DMS153 treated with DMSO at 0.1 percent for 48 hours (cell line): ENCODE measurements around the gene ATP8A2.

Source experiments
- DNase-seq: peaks from one replicate; lab custom pipeline; 2025; ENCODE audit not compliant: unreplicated experiment; lab: John Stamatoyannopoulos, UW

The ATP8A2 gene

DNA sequence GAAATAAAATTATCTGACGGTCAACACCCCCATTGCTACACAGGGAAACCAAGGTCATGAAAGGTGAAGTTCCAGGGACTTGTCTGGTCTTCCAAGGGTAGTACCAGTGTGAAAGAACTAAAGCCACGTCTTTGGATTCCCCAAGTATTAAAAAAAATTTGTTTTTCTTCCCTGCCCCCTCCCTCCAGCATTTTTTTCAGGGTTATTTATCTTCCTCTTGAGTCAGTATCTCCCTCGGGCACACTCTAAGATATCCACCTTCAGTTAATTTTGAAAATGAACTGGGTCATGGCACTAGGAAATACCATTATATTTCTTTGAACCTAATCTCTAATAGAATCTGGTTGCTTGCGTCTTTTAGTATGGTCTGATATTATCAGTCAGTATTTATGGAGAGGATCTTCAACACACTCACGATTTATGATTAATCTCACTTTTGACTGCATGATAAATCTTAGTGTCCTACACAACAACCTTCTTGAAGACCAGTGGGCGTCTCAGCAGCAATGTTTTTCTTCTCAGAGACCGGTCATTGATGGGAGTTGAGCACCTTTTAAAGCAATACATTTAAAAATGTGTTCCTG, 9.1 kb downstream of the ATP8A2 start:
- no peak for DNase-seq

- no peak for DNase-seq
Measured at GRCh38 chr13:25384758-25385410, 13.1 kb downstream of the ATP8A2 start.

GRCh38 chr13:25391932-25392331, 20.2 kb downstream of the ATP8A2 start:
- DNase-seq, result no peak

DNA sequence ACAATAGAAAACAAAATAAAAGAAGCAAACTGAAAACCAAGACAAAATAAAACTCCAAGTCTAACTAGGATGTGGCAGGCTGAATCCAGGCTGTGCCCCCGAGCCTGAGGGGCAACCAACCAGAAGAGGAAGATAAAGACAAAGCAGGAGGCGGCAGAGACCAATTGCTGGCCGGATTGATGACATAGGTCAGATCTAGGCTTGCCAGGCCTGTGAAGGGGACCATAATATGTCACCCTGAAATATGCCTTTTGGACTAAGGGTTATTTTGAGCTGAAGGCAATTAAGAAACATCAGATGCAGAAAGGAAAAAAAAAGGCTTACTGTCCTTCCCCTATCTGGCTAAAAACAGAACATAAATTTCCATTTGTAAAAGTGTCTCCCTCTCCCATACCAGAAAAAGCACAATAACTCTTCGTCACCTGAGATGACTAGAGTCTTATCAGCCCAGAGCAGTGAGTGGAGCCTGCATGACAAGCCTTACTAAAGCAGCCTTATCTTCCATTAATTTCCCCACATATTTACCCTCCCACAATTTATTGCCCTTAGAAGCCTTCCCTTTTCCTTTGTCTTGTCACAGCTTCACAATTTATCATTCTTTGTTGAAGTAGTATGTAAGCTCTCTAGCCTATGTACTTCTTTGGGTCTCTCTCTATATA, 22.8 kb downstream of the ATP8A2 start:
- no peak for DNase-seq

DNA sequence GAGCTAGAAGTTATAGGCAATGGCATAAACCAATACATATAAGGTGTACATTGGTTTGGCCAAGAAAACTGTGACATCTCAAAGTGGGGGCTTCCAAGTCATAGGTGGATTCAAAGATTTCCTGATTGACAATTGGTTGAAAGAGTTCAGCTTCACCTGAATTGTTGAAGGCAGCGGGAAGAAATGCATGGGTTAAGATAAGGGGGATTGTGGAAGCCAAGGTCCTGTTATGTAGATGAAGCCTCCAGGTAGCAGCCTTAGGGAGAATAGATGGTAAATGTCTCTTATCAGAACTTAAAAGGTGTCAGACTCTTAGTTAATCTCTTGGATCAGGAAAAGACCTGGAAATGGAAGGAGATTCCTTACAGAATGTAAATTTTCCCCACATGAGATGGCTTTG, 26.0 kb downstream of the ATP8A2 start:
- no peak for DNase-seq

- no peak for DNase-seq
Measured at GRCh38 chr13:25400925-25401324, 29.2 kb downstream of the ATP8A2 start.

DNA sequence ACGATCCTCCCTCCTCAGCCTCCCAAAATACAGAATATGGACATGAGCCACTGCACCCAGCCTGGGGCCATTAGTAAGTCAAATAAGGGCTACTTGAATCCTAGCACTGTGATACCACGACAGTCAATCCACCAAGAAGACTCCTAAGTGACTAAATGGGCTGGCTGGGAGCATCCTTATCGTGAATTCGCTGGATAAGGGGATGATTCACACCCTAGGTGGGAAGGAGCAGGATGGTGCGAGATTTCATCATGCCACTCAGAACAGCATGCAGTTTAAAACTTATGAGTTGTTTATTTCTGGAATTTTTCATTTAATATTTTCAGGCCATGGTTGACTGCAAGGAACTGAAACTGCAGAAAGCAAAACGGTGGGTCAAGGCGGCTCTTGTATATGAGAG, 30.2 kb downstream of the ATP8A2 start:
- DNase-seq, result no peak

DNA sequence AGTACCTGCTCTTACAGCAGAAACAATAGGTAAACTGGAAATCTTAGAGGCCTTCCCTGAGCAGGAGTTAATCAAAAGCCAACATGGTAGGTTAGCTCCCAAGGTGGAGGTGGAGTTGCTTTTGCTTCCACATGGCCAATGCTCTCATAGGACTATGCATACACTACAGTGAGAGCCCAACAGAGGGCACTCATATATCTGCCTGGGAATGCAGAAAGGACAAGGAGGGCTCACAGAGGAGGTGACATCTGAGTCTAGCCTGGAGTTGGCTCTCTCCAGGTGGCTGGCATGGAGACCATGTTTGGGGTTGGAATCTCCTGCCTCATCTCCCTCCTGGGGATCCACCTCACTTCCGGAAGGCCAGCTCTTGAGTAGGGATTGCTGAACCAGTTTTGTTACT, 34.6 kb downstream of the ATP8A2 start:
- DNase-seq, result peak; percentile 10

GRCh38 chr13:25409938-25410337, 38.2 kb downstream of the ATP8A2 start:
- no peak for DNase-seq

DNA sequence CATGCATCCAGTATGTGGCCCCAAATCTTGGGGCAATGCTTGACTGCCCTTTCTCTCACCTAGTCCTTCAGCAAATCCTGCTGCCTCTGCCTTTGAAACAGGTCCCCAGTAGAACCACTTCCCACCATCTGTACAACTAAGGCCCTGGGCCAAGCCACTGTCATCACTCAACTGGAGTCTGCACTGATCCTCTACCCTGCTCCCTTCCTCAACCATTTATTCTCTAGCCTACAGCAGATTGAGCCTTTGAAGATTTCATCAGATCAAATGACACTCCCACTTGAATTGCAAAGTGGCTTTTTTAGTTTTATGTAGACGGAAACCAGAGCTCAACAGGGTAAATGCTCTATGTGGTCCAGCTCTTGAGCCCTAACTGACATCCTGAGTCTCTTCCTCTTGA, 43.5 kb downstream of the ATP8A2 start:
- DNase-seq, result no peak

DNA sequence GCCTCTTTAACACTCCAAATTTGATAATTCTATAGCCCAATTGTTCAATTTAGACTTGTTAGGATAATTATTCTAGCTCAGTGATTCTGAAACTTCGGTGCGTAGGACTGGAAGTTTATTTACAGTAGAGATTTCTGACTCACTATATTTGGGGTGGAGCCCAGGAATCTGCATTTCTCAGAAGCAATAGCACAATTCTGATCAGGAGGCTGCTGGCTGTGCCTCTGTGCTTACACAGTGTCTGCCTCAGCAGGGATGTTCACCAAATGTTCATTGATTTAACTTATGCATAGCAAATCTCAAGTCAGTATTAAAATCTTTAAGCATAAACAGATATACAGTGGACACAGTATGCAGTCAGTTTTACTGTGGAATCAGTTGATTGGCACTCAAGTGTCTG, 45.8 kb downstream of the ATP8A2 start:
- no peak for DNase-seq

GRCh38 chr13:25420161-25420560, 48.4 kb downstream of the ATP8A2 start:
- DNase-seq, result peak; percentile 3

DNA sequence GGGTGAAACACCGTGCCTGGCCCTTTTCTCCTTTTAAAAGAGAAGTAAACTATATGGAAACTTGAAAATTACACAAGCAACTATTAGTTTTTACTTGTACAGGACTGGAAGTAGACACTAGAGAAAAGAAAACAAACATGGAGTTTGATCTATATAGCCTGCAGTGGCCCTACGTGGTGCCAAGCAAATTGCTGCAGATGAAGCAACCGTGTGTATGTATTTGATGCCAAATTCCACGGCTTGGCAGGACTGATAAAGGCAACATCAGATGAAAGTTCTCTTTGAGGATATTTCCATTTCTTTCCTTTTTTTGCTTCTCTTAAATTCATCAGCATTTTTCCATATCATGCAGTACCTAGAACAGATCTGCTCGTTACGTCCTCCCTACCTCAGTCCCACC, 49.8 kb downstream of the ATP8A2 start:
- DNase-seq, result no peak

GRCh38 chr13:25422153-25422552, 50.4 kb downstream of the ATP8A2 start:
- no peak for DNase-seq

- no peak for DNase-seq
Measured at GRCh38 chr13:25423831-25424230, 52.1 kb downstream of the ATP8A2 start.

GRCh38 chr13:25429466-25429865, 57.7 kb downstream of the ATP8A2 start:
- DNase-seq, result no peak

GRCh38 chr13:25432691-25433090, 60.9 kb downstream of the ATP8A2 start:
- DNase-seq, result no peak

DNA sequence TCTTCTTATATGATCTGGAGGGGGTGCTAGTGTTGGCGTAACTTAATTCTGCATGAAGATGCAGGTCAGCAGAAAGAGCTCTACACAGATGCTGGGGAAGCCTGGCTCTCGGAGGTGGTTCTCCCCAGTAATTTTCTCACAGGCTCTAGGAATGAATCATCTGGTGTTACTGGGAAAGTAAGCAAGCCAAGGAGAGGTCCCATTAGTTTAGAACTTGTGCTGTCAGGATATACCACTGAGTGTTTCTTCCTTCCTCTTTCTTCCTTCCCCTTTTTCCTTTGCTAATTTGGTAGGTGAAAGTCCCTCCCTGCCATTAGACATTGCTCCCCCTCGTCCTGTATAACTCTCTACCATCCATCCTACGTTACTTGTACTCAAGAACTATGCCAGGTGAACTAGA, 68.3 kb downstream of the ATP8A2 start:
- DNase-seq, result no peak

DNA sequence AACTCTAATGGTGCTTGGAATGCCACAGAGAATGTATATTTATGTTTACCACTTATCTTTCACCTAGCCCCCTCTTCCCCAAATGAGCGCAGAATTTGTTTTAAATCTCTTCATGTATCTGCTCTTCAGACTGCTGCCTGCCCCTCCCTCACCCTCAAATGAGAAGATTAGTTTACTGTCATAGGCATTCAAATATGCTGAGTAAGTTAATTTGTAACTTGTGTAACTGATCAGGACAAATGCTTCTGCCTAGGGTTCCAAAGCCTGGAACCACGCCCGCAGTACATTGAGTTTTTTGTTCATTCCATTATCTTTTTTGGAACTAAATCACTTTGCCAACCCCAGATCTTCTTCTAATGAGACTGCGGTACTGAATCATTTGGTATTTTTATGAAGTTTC, 74.5 kb downstream of the ATP8A2 start:
- no peak for DNase-seq

DNA sequence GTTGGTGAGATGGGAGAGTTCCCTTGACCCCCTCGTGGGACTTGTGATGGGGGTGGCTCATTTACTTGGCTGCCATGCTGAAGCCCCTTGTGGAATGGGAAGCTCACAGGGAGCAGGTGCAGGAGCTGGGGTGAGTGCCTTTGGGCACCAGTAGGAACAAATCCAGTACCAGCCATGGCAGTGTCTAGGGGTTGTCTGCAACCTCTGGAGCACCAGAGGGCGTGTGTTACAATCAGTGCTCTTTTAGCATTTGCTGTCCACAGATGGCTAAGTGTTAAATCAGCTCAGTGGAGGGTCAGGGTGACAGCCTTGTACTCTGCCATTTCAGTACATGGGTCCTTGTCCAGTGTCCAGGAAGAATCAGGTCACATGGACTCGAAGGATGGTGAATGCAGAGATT, 75.6 kb downstream of the ATP8A2 start:
- DNase-seq, result no peak

- DNase-seq, result no peak
Measured at GRCh38 chr13:25453850-25454365, 82.1 kb downstream of the ATP8A2 start.

DNA sequence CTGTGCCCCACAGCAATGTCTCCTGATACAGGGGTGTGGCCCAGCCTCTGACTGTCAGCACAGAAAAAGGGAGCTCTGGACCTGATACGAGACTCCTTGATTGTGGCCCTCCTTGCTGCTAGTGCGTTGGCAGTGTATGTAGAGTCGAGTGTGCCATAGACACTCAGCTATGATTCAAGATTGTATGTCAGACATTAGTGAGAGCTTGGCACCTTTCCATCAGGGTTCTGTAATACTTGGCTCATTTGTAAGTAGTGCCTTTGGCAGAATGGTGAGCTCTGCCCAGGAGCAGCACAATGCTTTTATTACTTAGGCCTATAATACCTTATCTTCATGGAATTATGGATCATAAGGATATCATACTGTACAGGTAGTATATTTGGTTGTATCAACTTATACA, 83.4 kb downstream of the ATP8A2 start:
- no peak for DNase-seq
